GM18909 (cell line): ENCODE results near the gene CLEC18B.
"Not testable (repeated sequence)": the region's sequence is repeated elsewhere in the genome, so short reads cannot be mapped to it uniquely, and the experiment has no call there.

Source experiments
- ATAC-seq: cut with Tn5 transposase; IDR thresholded peaks from one replicate; pipeline ENCODE4 v1.9.1; 2021; ENCODE audit warnings: mild to moderate bottlenecking; ENCODE audit not compliant: unreplicated experiment, poor library complexity

Gene CLEC18B

GRCh38 chr16:74420612-74421481, at the start of gene CLEC18B:
CLEC18B (minus strand) TSS chr16:74421478; CDS start chr16:74421270, 208 bp downstream.
- not testable (repeated sequence) for ATAC-seq

GRCh38 chr16:74469946-74470478, 48.7 kb upstream of the CLEC18B start:
- ATAC-seq: no peak

- no peak for ATAC-seq
Observed at GRCh38 chr16:74468807-74469525, 47.7 kb upstream of the CLEC18B start.

- peak; percentile 48 for ATAC-seq
Observed at GRCh38 chr16:74466872-74467271, 45.6 kb upstream of the CLEC18B start.

- no peak for ATAC-seq
Observed at GRCh38 chr16:74465851-74466685, 44.8 kb upstream of the CLEC18B start.

GRCh38 chr16:74465281-74465680, 44.0 kb upstream of the CLEC18B start:
- no peak for ATAC-seq

GRCh38 chr16:74463888-74464287, 42.6 kb upstream of the CLEC18B start:
- no peak for ATAC-seq

GRCh38 chr16:74462361-74462760, 41.1 kb upstream of the CLEC18B start:
- no peak for ATAC-seq

- ATAC-seq: no peak
Observed at GRCh38 chr16:74461826-74462225, 40.5 kb upstream of the CLEC18B start.

- ATAC-seq: no peak
Observed at GRCh38 chr16:74460542-74460941, 39.3 kb upstream of the CLEC18B start.

- ATAC-seq: no peak
Observed at GRCh38 chr16:74456290-74456625, 35.0 kb upstream of the CLEC18B start.

GRCh38 chr16:74455619-74456289, 34.5 kb upstream of the CLEC18B start:
- ATAC-seq: no peak

- ATAC-seq: no peak
Observed at GRCh38 chr16:74455213-74455612, 33.9 kb upstream of the CLEC18B start.

GRCh38 chr16:74451951-74452758, 30.9 kb upstream of the CLEC18B start:
- peak; percentile 84 for ATAC-seq

GRCh38 chr16:74450967-74451760, 29.9 kb upstream of the CLEC18B start:
- ATAC-seq: no peak

- ATAC-seq: no peak
Observed at GRCh38 chr16:74450236-74450635, 29.0 kb upstream of the CLEC18B start.

- no peak for ATAC-seq
Observed at GRCh38 chr16:74449470-74449869, 28.2 kb upstream of the CLEC18B start.

GRCh38 chr16:74448990-74449389, 27.7 kb upstream of the CLEC18B start:
- ATAC-seq: no peak
